Endothelial cell (in vitro differentiated cells): ENCODE results near the gene ROBO2. TPM values are rescaled to one million over a fixed set of nuclear protein-coding genes. Genes with fewer than 3 reads are reported as not detected.

ENCODE experiments used
- DNase-seq: peaks from one replicate; pipeline ENCODE4 v3.0.0; 2021; ENCODE audit warnings: low spot score
- H3K27ac Mint-ChIP-seq: one replicate; pipeline ENCODE4 v1.8.0; 2021; ENCODE audit warnings: mixed read lengths, inconsistent platforms; ENCODE audit not compliant: unreplicated experiment
- H3K27me3 Mint-ChIP-seq: one replicate; pipeline ENCODE4 v1.8.0; 2021; ENCODE audit warnings: mild to moderate bottlenecking, moderate library complexity, mixed read lengths, inconsistent platforms; ENCODE audit not compliant: unreplicated experiment
- H3K36me3 Mint-ChIP-seq: one replicate; pipeline ENCODE4 v1.8.0; 2021; ENCODE audit warnings: mild to moderate bottlenecking, low read depth, mixed read lengths, inconsistent platforms; ENCODE audit not compliant: unreplicated experiment
- H3K4me1 Mint-ChIP-seq: one replicate; pipeline ENCODE4 v1.8.0; 2021; ENCODE audit warnings: mild to moderate bottlenecking, mixed read lengths, inconsistent platforms; ENCODE audit not compliant: unreplicated experiment
- H3K4me3 Mint-ChIP-seq: one replicate; pipeline ENCODE4 v1.8.0; 2021; ENCODE audit warnings: mild to moderate bottlenecking, mixed read lengths, inconsistent platforms; ENCODE audit not compliant: unreplicated experiment
- H3K9me3 Mint-ChIP-seq: one replicate; pipeline ENCODE4 v1.8.0; 2021; ENCODE audit warnings: mixed read lengths, inconsistent platforms; ENCODE audit not compliant: unreplicated experiment
- total RNA-seq: library from RNA; stranded (reverse); fragmentation: NEBNext Ultra II Directional; extraction: Animal tissue kit (Norgen Biotek cat#: 25700); gene quantifications from one replicate; pipeline ENCODE4 v1.2.1, GENCODE V29; 2021; ENCODE audit not compliant: unreplicated experiment
- TF ChIP-seq, protein P1 (sequence below): fragments of 200-600 bp; sonication (generic); IDR thresholded peaks from one replicate; pipeline ENCODE4 v1.5.0; 2021; ENCODE audit warnings: antibody characterized with exemption; ENCODE audit not compliant: unreplicated experiment

ROBO2 gene
- total RNA-seq, 1 donor from 2014 or later, result 2.5 TPM

- no peaks in the 10 kb centered on the region for H3K36me3 Mint-ChIP-seq
- DNase-seq, result no peak
- H3K27ac Mint-ChIP-seq, result no peak overlapping the region
- no peaks in the 10 kb centered on the region for H3K9me3 Mint-ChIP-seq
- H3K4me3 Mint-ChIP-seq, result no peak overlapping the region
- peaks cover 5% of the 10 kb centered on the region for H3K27me3 Mint-ChIP-seq
- TF ChIP-seq, protein P1, sequence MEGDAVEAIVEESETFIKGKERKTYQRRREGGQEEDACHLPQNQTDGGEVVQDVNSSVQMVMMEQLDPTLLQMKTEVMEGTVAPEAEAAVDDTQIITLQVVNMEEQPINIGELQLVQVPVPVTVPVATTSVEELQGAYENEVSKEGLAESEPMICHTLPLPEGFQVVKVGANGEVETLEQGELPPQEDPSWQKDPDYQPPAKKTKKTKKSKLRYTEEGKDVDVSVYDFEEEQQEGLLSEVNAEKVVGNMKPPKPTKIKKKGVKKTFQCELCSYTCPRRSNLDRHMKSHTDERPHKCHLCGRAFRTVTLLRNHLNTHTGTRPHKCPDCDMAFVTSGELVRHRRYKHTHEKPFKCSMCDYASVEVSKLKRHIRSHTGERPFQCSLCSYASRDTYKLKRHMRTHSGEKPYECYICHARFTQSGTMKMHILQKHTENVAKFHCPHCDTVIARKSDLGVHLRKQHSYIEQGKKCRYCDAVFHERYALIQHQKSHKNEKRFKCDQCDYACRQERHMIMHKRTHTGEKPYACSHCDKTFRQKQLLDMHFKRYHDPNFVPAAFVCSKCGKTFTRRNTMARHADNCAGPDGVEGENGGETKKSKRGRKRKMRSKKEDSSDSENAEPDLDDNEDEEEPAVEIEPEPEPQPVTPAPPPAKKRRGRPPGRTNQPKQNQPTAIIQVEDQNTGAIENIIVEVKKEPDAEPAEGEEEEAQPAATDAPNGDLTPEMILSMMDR, result no peak
- peaks cover 8% of the 10 kb centered on the region for H3K4me1 Mint-ChIP-seq
Observed at GRCh38 chr3:77041811-77042210, 1.9 kb downstream of the ROBO2 start.

- H3K9me3 Mint-ChIP-seq, result no peaks in the 10 kb centered on the region
- peaks cover 5% of the 10 kb centered on the region for H3K27me3 Mint-ChIP-seq
- no peak for DNase-seq
- TF ChIP-seq, protein P1, result no peak
- H3K36me3 Mint-ChIP-seq, result no peaks in the 10 kb centered on the region
- no peak overlapping the region for H3K4me3 Mint-ChIP-seq
- peaks cover 8% of the 10 kb centered on the region for H3K4me1 Mint-ChIP-seq
- H3K27ac Mint-ChIP-seq, result no peak overlapping the region
Observed at GRCh38 chr3:77042343-77042742, 2.4 kb downstream of the ROBO2 start.

DNA sequence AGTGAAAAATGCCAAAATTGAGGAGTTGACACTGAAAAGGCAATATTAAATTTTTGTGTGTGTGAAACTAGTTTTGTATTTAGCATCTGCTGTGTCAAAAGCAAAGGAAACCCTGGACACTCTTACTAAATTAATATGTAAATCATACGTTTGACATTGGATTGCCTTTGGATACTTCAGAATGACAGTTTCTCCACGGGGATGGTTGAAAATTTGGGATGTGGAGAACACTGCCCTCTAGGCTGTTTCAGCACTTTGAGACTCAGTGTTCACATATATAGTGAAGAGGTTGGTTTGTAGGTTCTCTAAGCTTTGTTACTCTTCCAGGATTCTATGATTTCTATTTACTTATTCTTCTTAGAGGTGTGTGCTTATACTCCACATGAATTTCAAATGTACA lies 3.0 kb downstream of the ROBO2 start:
- TF ChIP-seq, protein P1, result no peak
- H3K9me3 Mint-ChIP-seq, result no peaks in the 10 kb centered on the region
- no peak overlapping the region for H3K4me3 Mint-ChIP-seq
- no peaks in the 10 kb centered on the region for H3K36me3 Mint-ChIP-seq
- peaks cover 5% of the 10 kb centered on the region for H3K27me3 Mint-ChIP-seq
- no peak overlapping the region for H3K27ac Mint-ChIP-seq
- H3K4me1 Mint-ChIP-seq, result peaks cover 8% of the 10 kb centered on the region
- no peak for DNase-seq

DNA sequence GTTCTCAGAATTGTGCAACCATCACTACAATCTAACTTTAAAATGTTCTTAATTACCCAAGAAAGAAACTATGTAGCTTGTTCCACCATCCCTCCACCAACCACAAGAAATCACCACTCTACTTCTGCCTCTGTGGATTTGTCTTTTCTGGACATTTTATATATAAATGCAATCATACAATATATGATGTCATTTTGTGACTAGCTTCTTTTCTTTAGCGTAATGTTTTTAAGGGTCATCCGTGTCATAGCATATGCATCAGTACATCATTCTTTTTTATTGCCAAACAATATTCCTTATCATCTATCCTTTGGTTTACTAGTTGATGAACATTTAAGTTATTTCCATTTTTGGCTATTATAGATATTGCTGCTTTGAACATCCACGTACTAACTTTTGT lies 5.8 kb downstream of the ROBO2 start:
- H3K4me3 Mint-ChIP-seq, result no peak overlapping the region
- TF ChIP-seq, protein P1, result no peak
- no peak overlapping the region for H3K27ac Mint-ChIP-seq
- H3K36me3 Mint-ChIP-seq, result no peaks in the 10 kb centered on the region
- no peaks in the 10 kb centered on the region for H3K9me3 Mint-ChIP-seq
- peaks cover 4% of the 10 kb centered on the region for H3K4me1 Mint-ChIP-seq
- peaks cover 1% of the 10 kb centered on the region for H3K27me3 Mint-ChIP-seq
- DNase-seq, result no peak

- DNase-seq, result no peak
- no peak overlapping the region for H3K27ac Mint-ChIP-seq
- no peaks in the 10 kb centered on the region for H3K9me3 Mint-ChIP-seq
- TF ChIP-seq, protein P1, result no peak
- no peak overlapping the region for H3K4me3 Mint-ChIP-seq
- no peaks in the 10 kb centered on the region for H3K4me1 Mint-ChIP-seq
- H3K36me3 Mint-ChIP-seq, result no peaks in the 10 kb centered on the region
- no peaks in the 10 kb centered on the region for H3K27me3 Mint-ChIP-seq
Observed at GRCh38 chr3:77048186-77048585, 8.3 kb downstream of the ROBO2 start.
